Psoas muscle (tissue), 8 donors: ENCODE measurements around the gene SCRG1. TPM values are rescaled to one million over a fixed set of nuclear protein-coding genes. Genes with fewer than 3 reads are reported as not detected.

ENCODE experiments used
- ATAC-seq, 4 donors: fragments of 200-7000 bp; cut with Tn5 transposase; one replicate each; pipeline ENCODE4 v1.9.1; 2020; ENCODE audit warnings: moderate library complexity in 3 of 4, mild to moderate bottlenecking in 2 of 4
- DNase-seq, 2 donors: peaks; one replicate each; pipeline ENCODE4 v3.0.0-alpha.2; 2020
- H3K27ac ChIP-seq: fragments of 200-600 bp; one replicate; pipeline ENCODE4 v1.8.0; 2022
- H3K27me3 ChIP-seq, 3 donors: fragments of 200-600 bp in 1 of 3; one replicate each; pipeline versions ENCODE4 v1.6.1 to v1.8.0; 2013 to 2022; ENCODE audit warnings: low read length in 2 of 3, mild to moderate bottlenecking in 2 of 3, moderate library complexity in 1 of 3; ENCODE audit not compliant: insufficient read depth in 3 of 3
- H3K36me3 ChIP-seq, 2 donors: fragments of 200-600 bp in 1 of 2; one replicate each; pipeline versions ENCODE4 v1.6.1 to v1.8.0; 2013 to 2022; ENCODE audit warnings: low read depth in 1 of 2, mild to moderate bottlenecking in 1 of 2, moderate library complexity in 1 of 2; ENCODE audit not compliant: insufficient read depth in 1 of 2
- H3K4me1 ChIP-seq: fragments of 200-600 bp; one replicate; pipeline ENCODE4 v1.8.0; 2022
- H3K4me3 ChIP-seq: fragments of 200-600 bp; one replicate; pipeline ENCODE4 v1.8.0; 2022; ENCODE audit warnings: mild to moderate bottlenecking
- H3K9me3 ChIP-seq: fragments of 200-600 bp; one replicate; pipeline ENCODE4 v1.8.0; 2022
- CTCF ChIP-seq: fragments of 200-600 bp; IDR thresholded peaks from one replicate; pipeline ENCODE4 v1.8.0; 2022; ENCODE audit warnings: antibody characterized with exemption
- WGBS, 3 donors: extraction: QIAGEN DNeasy Blood & Tissue Kit; methylation state at CpG; one replicate each; pipeline versions ENCODE4 v1.1.6 to v1.1.7; 2013; 5-methylcytosine and 5-hydroxymethylcytosine counted together
- intact Hi-C, 2 donors: fragments of 100-400 bp; cut with DNase I; formaldehyde crosslinking; loops; one replicate each; pipeline versions ENCODE4 v1.11.0 to v1.14.2; 2022
- polyA plus RNA-seq, 3 donors: library from polyadenylated mRNA; stranded (reverse); fragments of 200-250 nt; gene quantifications; one replicate each; pipeline ENCODE4 v1.2.3, GENCODE V29; 2013
- total RNA-seq, 4 donors: library from RNA; stranded (reverse); fragmentation: NEBNext Ultra II Directional in 2 of 4; extraction: Animal tissue kit (Norgen Biotek cat#: 25700) in 2 of 4; gene quantifications; one replicate each; pipeline versions ENCODE4 v1.2.1 to v1.2.4, GENCODE V29; 2021 to 2023
- donor health status: healthy with polysubstance abuse.
- donor health status: DM: no; HTN: no; CAD: no; lungs with moderate emphysema.
- donor health status: Bipolar disorder and iron deficiency.
- donor health status: healthy.
- donor health status: DM: yes; HTN: yes; CAD: no.
- donor health status: DM: no; HTN: no; CAD: no.
- donor health status: DM: no; HTN: no; CAD: no.
- donor health status: DM: yes; HTN: yes; CAD: no.

Gene SCRG1
- total and polyA plus RNA-seq, 7 donors = 0.01 to 0.19 (median 0.03) TPM; not detected in 4

DNA sequence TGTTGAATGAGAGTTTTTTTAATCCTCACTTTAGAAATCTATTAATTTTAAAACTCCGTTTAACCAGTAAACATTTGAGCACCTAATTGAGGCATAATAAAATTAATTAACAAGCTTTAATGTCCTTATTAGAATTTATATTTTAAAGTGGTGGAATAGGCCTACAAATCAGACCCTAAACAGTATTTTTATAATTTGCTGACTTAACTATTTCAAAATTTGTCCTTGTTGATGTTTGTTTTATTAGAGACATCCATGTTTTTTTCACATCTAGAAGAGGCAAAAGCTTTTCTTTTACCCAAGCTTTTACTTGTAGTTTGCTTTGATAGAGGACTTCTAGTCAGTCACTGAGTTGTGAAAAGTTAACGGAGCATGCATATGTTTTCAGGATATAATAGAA is 24.3 kb downstream of the SCRG1 start:
- H3K4me1 ChIP-seq = peaks cover 7% of the 10 kb centered on the region
- H3K9me3 ChIP-seq = no peaks in the 10 kb centered on the region
- H3K27ac ChIP-seq = no peak overlapping the region
- DNase-seq = no peak
- no peak for ATAC-seq
- 93 to 98% (median 94%) methylated on average over 2 of the region's 2 CpGs for WGBS, 3 donors
- H3K27me3 ChIP-seq = no peaks in the 10 kb centered on the region
- H3K4me3 ChIP-seq = no peak overlapping the region
- TF ChIP-seq CTCF = no peak
- intact Hi-C loops = no loop called here
- H3K36me3 ChIP-seq = peaks cover 0 to 5% of the 10 kb centered on the region in 2 donors

DNA sequence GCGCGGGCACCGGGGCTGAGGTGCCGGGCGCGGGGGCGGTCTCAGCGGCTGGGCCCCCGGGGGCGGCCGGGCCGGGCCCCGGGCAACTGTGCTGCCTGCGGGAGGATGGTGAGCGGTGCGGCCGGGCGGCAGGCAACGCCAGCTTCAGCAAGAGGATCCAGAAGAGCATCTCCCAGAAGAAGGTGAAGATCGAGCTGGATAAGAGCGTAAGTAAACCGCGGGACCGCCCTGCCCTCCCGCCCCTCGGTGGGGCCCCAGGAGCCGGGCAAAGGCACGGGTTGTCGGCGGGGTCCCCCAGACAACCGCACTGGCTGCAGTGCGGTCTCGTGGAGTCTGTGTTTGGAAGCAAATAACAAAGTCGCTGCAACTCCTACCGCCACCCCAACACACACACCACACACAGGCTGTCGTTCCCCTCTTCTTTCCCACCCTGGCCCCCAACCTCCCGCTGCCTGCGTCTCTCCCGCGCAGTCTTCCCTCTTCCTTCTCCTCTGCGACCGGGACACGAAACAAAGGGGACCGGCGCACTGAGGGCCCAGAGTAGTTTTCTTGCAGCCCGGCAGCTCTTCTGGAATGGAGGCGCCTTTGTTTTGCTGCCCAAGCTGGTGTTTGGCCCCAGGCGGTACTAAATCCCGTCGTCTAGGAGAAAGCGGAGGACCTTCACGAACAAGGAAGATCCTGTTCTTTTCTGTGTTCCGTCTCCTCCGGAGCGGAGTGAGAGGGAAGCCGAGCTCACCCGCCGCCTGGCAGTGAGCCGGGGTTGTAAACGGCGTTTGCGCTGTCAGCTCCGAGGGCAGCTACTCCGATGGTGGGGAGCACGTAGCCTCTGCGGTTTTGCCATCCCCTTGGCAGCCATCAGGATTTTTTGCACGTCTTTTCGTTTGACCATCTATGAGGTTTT is 27.4 kb downstream of the SCRG1 start:
- H3K9me3 ChIP-seq = no peaks in the 10 kb centered on the region
- TF ChIP-seq CTCF = no peak
- H3K27ac ChIP-seq = peak overlapping the region; percentile 92
- peak; percentile 71 to 84 for DNase-seq
- 0% methylated on average over 61 to 68 of the region's 68 CpGs for WGBS, 3 donors
- H3K4me1 ChIP-seq = peaks cover 16% of the 10 kb centered on the region
- peaks cover 0 to 5% of the 10 kb centered on the region in 2 donors for H3K36me3 ChIP-seq
- no peaks in the 10 kb centered on the region for H3K27me3 ChIP-seq
- ATAC-seq = peak in 3 of 4 donors; percentile 24 to 50 (median 27)
- intact Hi-C loops = loop anchor here in 1 of 2 donors (2.0 kb wide), 1 partner anchor 37 kb away; the partner anchor contains the start of gene HMGB2
- peak overlapping the region; percentile 84 for H3K4me3 ChIP-seq

DNA sequence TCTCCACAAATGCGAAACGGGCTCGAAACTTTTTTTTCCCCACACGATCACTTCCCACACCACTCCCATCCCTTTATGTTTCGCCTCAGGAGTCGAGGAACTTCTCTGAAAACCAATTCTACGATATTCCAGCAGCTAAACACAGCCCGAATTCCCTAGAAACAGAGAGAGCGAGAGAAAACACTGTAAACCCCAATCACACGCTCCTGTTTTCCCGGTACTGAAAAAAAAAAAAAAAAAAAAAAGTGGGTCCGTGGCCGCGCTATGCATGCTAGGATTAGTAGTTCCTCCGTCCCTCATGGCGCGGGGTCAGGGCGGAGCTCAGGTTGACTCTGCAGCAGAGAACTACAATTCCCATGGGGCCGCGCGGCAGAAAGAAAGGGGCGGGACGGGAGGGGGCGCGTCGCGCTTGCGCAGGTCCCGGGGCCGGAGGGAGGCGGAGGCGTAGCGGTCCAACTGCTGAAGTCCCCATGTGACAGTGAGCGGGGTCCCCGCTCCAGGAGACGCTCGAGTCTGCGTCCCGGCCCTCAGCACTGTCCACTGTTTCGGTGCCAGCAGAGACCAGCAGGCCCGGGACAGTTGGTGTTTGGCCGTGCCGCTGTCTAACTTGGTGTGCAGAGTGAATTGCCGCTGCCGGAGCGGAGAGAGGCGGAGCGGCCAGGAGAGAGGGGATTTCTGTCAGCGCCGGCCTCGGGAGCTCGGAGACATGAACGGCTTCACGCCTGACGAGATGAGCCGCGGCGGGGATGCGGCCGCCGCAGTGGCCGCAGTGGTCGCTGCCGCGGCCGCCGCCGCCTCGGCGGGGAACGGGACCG is 28.2 kb downstream of the SCRG1 start, which contains the start of gene SAP30:
Gene SAP30 (plus strand): TSS at position 478 of the 815 bp plus-strand sequence. CDS start 229 bp downstream, at position 707.
- H3K27ac ChIP-seq = peak within 1 kb of the TSS; percentile 92
- peak; percentile 95 to 98 (median 97) for ATAC-seq
- H3K36me3 ChIP-seq = no peaks in the 10 kb centered on the region
- peak within 1 kb of the TSS; percentile 84 for H3K4me3 ChIP-seq
- no peaks in the 10 kb centered on the region for H3K9me3 ChIP-seq
- 0 to 1% (median 1%) methylated on average over 65 to 72 of the region's 72 CpGs for whole genome bisulfite sequencing, 3 donors
- no peaks in the 10 kb centered on the region for H3K27me3 ChIP-seq
- peak; percentile 98 to 99 for DNase-seq
- TF ChIP-seq CTCF = no peak
- intact Hi-C loops = loop anchor here (1.0 to 2.0 kb wide), 2 partner anchors 36 kb away; partner anchors contain the start of gene HMGB2 (in 2 of the 2)
- H3K4me1 ChIP-seq = peaks cover 16% of the 10 kb centered on the region

- WGBS, 3 donors = 0 to 1% (median 1%) methylated on average over 14 of the region's 14 CpGs
- Histone ChIP-seq H3K36me3 (no peaks in the 10 kb centered on the region), H3K27ac (peak overlapping the region; percentile 92), H3K27me3 (no peaks in the 10 kb centered on the region), H3K9me3 (no peaks in the 10 kb centered on the region), H3K4me1 (peaks cover 16% of the 10 kb centered on the region), H3K4me3 (peak overlapping the region; percentile 84)
- peak; percentile 66 to 81 for DNase-seq
- intact Hi-C loops = loop anchor here (1.0 to 2.0 kb wide), 2 partner anchors 35 to 36 kb away; partner anchors contain the start of gene HMGB2 (in 2 of the 2)
- TF ChIP-seq CTCF = no peak
- ATAC-seq = peak; percentile 19 to 49 (median 35)
These were observed 28.8 kb downstream of the SCRG1 start for GRCh38 chr4:173370130-173370476.
